HepG2 (cell line): ENCODE data around the gene GSK3A. TPM values are rescaled to one million over a fixed set of nuclear protein-coding genes. Genes with fewer than 3 reads are reported as not detected.

Experiments
- ATF1 ChIP-seq: IDR thresholded peaks from 2 replicates; pipeline ENCODE4 v1.6.1; 2016; ENCODE audit warnings: mild to moderate bottlenecking, control low read depth
- HNF1B ChIP-seq: sonication (generic); formaldehyde crosslinking; IDR thresholded peaks from 2 replicates; pipeline ENCODE4 v1.5.1; 2020; ENCODE audit warnings: mild to moderate bottlenecking, moderate library complexity, missing genetic modification reagents
- HOXD1 ChIP-seq: sonication (generic); formaldehyde crosslinking; IDR thresholded peaks from 2 replicates; pipeline ENCODE4 v1.5.0; 2020; ENCODE audit warnings: missing genetic modification reagents
- MXD3 ChIP-seq: IDR thresholded peaks from 2 replicates; pipeline ENCODE4 v1.6.1; 2016; ENCODE audit warnings: mild to moderate bottlenecking, missing biosample characterization, missing genetic modification reagents
- NONO ChIP-seq, 2 experiments: fragments of 450-650 bp in 1 of 2; sonication (generic) in 1 of 2; formaldehyde crosslinking in 1 of 2; IDR thresholded peaks in 1 of 2; conservative IDR thresholded peaks in 1 of 2; 2 replicates each; pipeline versions ENCODE4 v1.6.1 to v1.8.0; 2017 to 2022; ENCODE audit warnings: mild to moderate bottlenecking in 1 of 2, missing genetic modification reagents in 1 of 2, moderate library complexity in 1 of 2
- NR3C1 ChIP-seq: sonication (generic); formaldehyde crosslinking; IDR thresholded peaks from 2 replicates; pipeline ENCODE4 v1.4.0; 2020; ENCODE audit warnings: missing genetic modification reagents
- POGK ChIP-seq: sonication (generic); formaldehyde crosslinking; conservative IDR thresholded peaks from 2 replicates; pipeline ENCODE4 v1.8.0; 2022; ENCODE audit warnings: mild to moderate bottlenecking, moderate library complexity, missing genetic modification reagents
- RARG ChIP-seq: sonication (generic); formaldehyde crosslinking; IDR thresholded peaks from 2 replicates; pipeline ENCODE4 v1.4.0; 2020; ENCODE audit warnings: low read depth, mild to moderate bottlenecking, missing genetic modification reagents
- RFX3 ChIP-seq: IDR thresholded peaks from 2 replicates; pipeline ENCODE4 v1.6.1; 2016; ENCODE audit warnings: missing biosample characterization, missing genetic modification reagents
- RFX5 ChIP-seq: IDR thresholded peaks from 2 replicates; pipeline ENCODE4 v1.6.1; 2011; ENCODE audit warnings: low read depth, low read length, improper control_type of control experiment
- TAF15 ChIP-seq: fragments of 200-400 bp; formaldehyde crosslinking; IDR thresholded peaks from one replicate; pipeline ENCODE4 v1.6.1; 2018; ENCODE audit warnings: mild to moderate bottlenecking, low read depth, low read length; ENCODE audit not compliant: poor library complexity, severe bottlenecking
- TCF7L2 ChIP-seq: IDR thresholded peaks from 2 replicates; pipeline ENCODE4 v1.6.1; 2011; ENCODE audit warnings: mild to moderate bottlenecking, low read depth, low read length, moderate library complexity
- TFAP4 ChIP-seq: sonication (generic); IDR thresholded peaks from 2 replicates; pipeline ENCODE4 v1.6.1; 2016; ENCODE audit warnings: low read depth, borderline replicate concordance
- TSC22D2 ChIP-seq: sonication (generic); formaldehyde crosslinking; IDR thresholded peaks from 2 replicates; pipeline ENCODE4 v1.5.1; 2020; ENCODE audit warnings: missing genetic modification reagents, mild to moderate bottlenecking, borderline replicate concordance
- UBTF ChIP-seq: sonication (generic); formaldehyde crosslinking; IDR thresholded peaks from 2 replicates; pipeline ENCODE4 v1.4.0; 2020; ENCODE audit warnings: mild to moderate bottlenecking, missing genetic modification reagents
- ZMAT5 ChIP-seq: sonication (generic); formaldehyde crosslinking; IDR thresholded peaks from 2 replicates; pipeline ENCODE4 v1.5.0; 2020; ENCODE audit warnings: mild to moderate bottlenecking, low read depth, missing genetic modification reagents, borderline replicate concordance
- ZNF512 ChIP-seq: sonication (generic); formaldehyde crosslinking; IDR thresholded peaks from 2 replicates; pipeline ENCODE4 v1.4.0; 2020; ENCODE audit warnings: mild to moderate bottlenecking, missing genetic modification reagents
- ZNF780A ChIP-seq: sonication (generic); formaldehyde crosslinking; IDR thresholded peaks from 2 replicates; pipeline ENCODE4 v1.8.0; 2022; ENCODE audit warnings: mild to moderate bottlenecking, missing genetic modification reagents, moderate library complexity
- polyA plus RNA-seq, 8 experiments: library from polyadenylated mRNA; depleted of rRNA in 3 of 8; stranded (reverse) in 7 of 8; unstranded in 1 of 8; fragments of >200 nt; fragmentation: Illumina TruSeq in 4 of 8; extraction: Trizol in 4 of 8; gene quantifications; 2 replicates each; pipeline versions ENCODE4 v1.2.1 to v1.2.3, GENCODE V29; 2011 to 2016; ENCODE audit warnings: low read depth in 4 of 8, missing spikeins in 1 of 8, mixed read lengths in 1 of 8; ENCODE audit not compliant: insufficient read depth in 1 of 8
- total RNA-seq, 5 experiments: library from RNA; depleted of rRNA; stranded (reverse); fragments of >200 nt; fragmentation: Illumina TruSeq; extraction: Trizol; gene quantifications; 2 replicates each; pipeline ENCODE4 v1.2.3, GENCODE V29; 2016; ENCODE audit warnings: low read depth in 1 of 5

Gene GSK3A
- total and polyA plus RNA-seq, 2 of the 13 experiments (the other 11 are each of a cell fraction or from before 2014, with no cell fraction given), result 16.9 to 52.5 TPM

- TF ChIP-seq TAF15 (no peak), ZNF512 (CRISPR knock-in tag) (no peak), ZMAT5 (CRISPR knock-in tag) (no peak), TCF7L2 (no peak), NR3C1 (CRISPR knock-in tag) (no peak), RARG (CRISPR knock-in tag) (no peak), POGK (CRISPR knock-in tag) (no peak), HNF1B (CRISPR knock-in tag) (no peak), RFX3 (no peak), TFAP4 (no peak), UBTF (0 out of 2 replicates have a peak, but pooled peaks have one; percentile 21), ZNF780A (no peak), HOXD1 (CRISPR knock-in tag) (no peak), NONO (IDR thresholded peaks at IDR 0.05) (no peak), NONO (CRISPR knock-in tag; conservative IDR thresholded peaks at IDR 0.05) (peak; percentile 13; the same call in 1 of the 2 replicates), ATF1 (CRISPR knock-in tag) (no peak), MXD3 (CRISPR knock-in tag) (no peak), TSC22D2 (no peak), RFX5 (no peak)
Observed at GRCh38 chr19:42246922-42247639, 4.7 kb upstream of the GSK3A start (continued).
